HepG2 (cell line): ENCODE results near the gene LMBRD2. TPM values are rescaled to one million over a fixed set of nuclear protein-coding genes. Genes with fewer than 3 reads are reported as not detected.

Experiments
- ATM ChIP-seq: fragments of 450-650 bp; IDR thresholded peaks from 2 replicates; pipeline ENCODE4 v1.7.1; 2017; ENCODE audit warnings: mild to moderate bottlenecking, borderline replicate concordance
- FIP1L1 ChIP-seq: fragments of 200-400 bp; formaldehyde crosslinking; IDR thresholded peaks from 2 replicates; pipeline ENCODE4 v1.6.1; 2018; ENCODE audit warnings: low read depth, mild to moderate bottlenecking, low read length, moderate library complexity, borderline replicate concordance; ENCODE audit not compliant: insufficient read depth
- HNRNPK ChIP-seq: fragments of 200-400 bp; formaldehyde crosslinking; IDR thresholded peaks from 2 replicates; pipeline ENCODE4 v1.6.1; 2018; ENCODE audit warnings: low read length, low read depth, moderate library complexity, mild to moderate bottlenecking; ENCODE audit not compliant: poor library complexity, severe bottlenecking
- MEIS2 ChIP-seq: sonication (generic); formaldehyde crosslinking; IDR thresholded peaks from 2 replicates; pipeline ENCODE4 v1.9.0; 2021; ENCODE audit warnings: mild to moderate bottlenecking, missing genetic modification reagents
- PAF1 ChIP-seq: IDR thresholded peaks from 2 replicates; pipeline ENCODE4 v1.6.1; 2016; ENCODE audit warnings: missing genetic modification reagents, missing compliant biosample characterization
- RBM39 ChIP-seq: fragments of 200-400 bp; formaldehyde crosslinking; IDR thresholded peaks from one replicate; pipeline ENCODE4 v1.6.1; 2018; ENCODE audit warnings: antibody characterized with exemption, mild to moderate bottlenecking, low read depth, low read length; ENCODE audit not compliant: poor library complexity, severe bottlenecking
- TEAD2 ChIP-seq: sonication (generic); formaldehyde crosslinking; IDR thresholded peaks from 2 replicates; pipeline ENCODE4 v1.9.0; 2021; ENCODE audit warnings: missing genetic modification reagents
- THAP11 ChIP-seq: IDR thresholded peaks from 2 replicates; pipeline ENCODE4 v1.6.1; 2016; ENCODE audit warnings: missing biosample characterization, missing genetic modification reagents
- YEATS2 ChIP-seq: sonication (generic); formaldehyde crosslinking; IDR thresholded peaks from 2 replicates; pipeline ENCODE4 v1.4.0; 2020; ENCODE audit warnings: missing genetic modification reagents, borderline replicate concordance
- ZBTB38 ChIP-seq: sonication (generic); formaldehyde crosslinking; IDR thresholded peaks from 2 replicates; pipeline ENCODE4 v1.5.1; 2020; ENCODE audit warnings: mild to moderate bottlenecking, missing genetic modification reagents
- ZNF292 ChIP-seq: sonication (generic); formaldehyde crosslinking; IDR thresholded peaks from 2 replicates; pipeline ENCODE4 v1.8.1; 2022; ENCODE audit warnings: mild to moderate bottlenecking, low read depth, missing genetic modification reagents, borderline replicate concordance
- ZNF333 ChIP-seq: sonication (generic); formaldehyde crosslinking; IDR thresholded peaks from 2 replicates; pipeline ENCODE4 v1.4.0; 2020; ENCODE audit warnings: mild to moderate bottlenecking, missing genetic modification reagents, borderline replicate concordance
- ZNF543 ChIP-seq: sonication (generic); formaldehyde crosslinking; IDR thresholded peaks from 2 replicates; pipeline ENCODE4 v1.4.0; 2020; ENCODE audit warnings: mild to moderate bottlenecking, missing genetic modification reagents
- ZNF563 ChIP-seq: sonication (generic); formaldehyde crosslinking; IDR thresholded peaks from 2 replicates; pipeline ENCODE4 v1.8.0; 2022; ENCODE audit warnings: mild to moderate bottlenecking, moderate library complexity, missing genetic modification reagents
- ZNF644 ChIP-seq: IDR thresholded peaks from 2 replicates; pipeline ENCODE4 v1.6.1; 2016; ENCODE audit warnings: low read depth
- ZNF713 ChIP-seq: sonication (generic); formaldehyde crosslinking; IDR thresholded peaks from 2 replicates; pipeline ENCODE4 v1.4.0; 2020; ENCODE audit warnings: mild to moderate bottlenecking, missing genetic modification reagents
- ZNF766 ChIP-seq: sonication (generic); formaldehyde crosslinking; IDR thresholded peaks from 2 replicates; pipeline ENCODE4 v1.5.0; 2020; ENCODE audit warnings: missing genetic modification reagents, borderline replicate concordance
- ZNF816 ChIP-seq: sonication (generic); formaldehyde crosslinking; IDR thresholded peaks from 2 replicates; pipeline ENCODE4 v1.8.0; 2022; ENCODE audit warnings: missing genetic modification reagents, mild to moderate bottlenecking, borderline replicate concordance
- polyA plus RNA-seq, 8 experiments: library from polyadenylated mRNA; depleted of rRNA in 3 of 8; stranded (reverse) in 7 of 8; unstranded in 1 of 8; fragments of >200 nt; fragmentation: Illumina TruSeq in 4 of 8; extraction: Trizol in 4 of 8; gene quantifications; 2 replicates each; pipeline versions ENCODE4 v1.2.1 to v1.2.3, GENCODE V29; 2011 to 2016; ENCODE audit warnings: low read depth in 4 of 8, missing spikeins in 1 of 8, mixed read lengths in 1 of 8; ENCODE audit not compliant: insufficient read depth in 1 of 8
- total RNA-seq, 5 experiments: library from RNA; depleted of rRNA; stranded (reverse); fragments of >200 nt; fragmentation: Illumina TruSeq; extraction: Trizol; gene quantifications; 2 replicates each; pipeline ENCODE4 v1.2.3, GENCODE V29; 2016; ENCODE audit warnings: low read depth in 1 of 5
- TF ChIP-seq, protein P1 (sequence below): sonication (generic); formaldehyde crosslinking; IDR thresholded peaks from 2 replicates; pipeline ENCODE4 v1.8.0; 2022; ENCODE audit warnings: mild to moderate bottlenecking, missing genetic modification reagents, borderline replicate concordance
- TF ChIP-seq, protein P2 (sequence below): sonication (generic); formaldehyde crosslinking; IDR thresholded peaks from 2 replicates; pipeline ENCODE4 v1.5.1; 2020; ENCODE audit warnings: missing genetic modification reagents, mild to moderate bottlenecking, borderline replicate concordance
- TF ChIP-seq, protein P3 (sequence below): sonication (generic); formaldehyde crosslinking; IDR thresholded peaks from 2 replicates; pipeline ENCODE4 v1.8.1; 2022; ENCODE audit warnings: low read depth, mild to moderate bottlenecking, missing genetic modification reagents
- TF ChIP-seq, protein P4 (sequence below): sonication (generic); formaldehyde crosslinking; IDR thresholded peaks from 2 replicates; pipeline ENCODE4 v1.5.1; 2020; ENCODE audit warnings: mild to moderate bottlenecking, missing genetic modification reagents, borderline replicate concordance
- TF ChIP-seq, protein P5 (sequence below): IDR thresholded peaks from 2 replicates; pipeline ENCODE4 v1.6.1; 2012; ENCODE audit warnings: inconsistent platforms

Gene LMBRD2
- total and polyA plus RNA-seq, 2 of the 13 experiments (the other 11 are each of a cell fraction or from before 2014, with no cell fraction given), result 2.0 to 4.7 TPM

DNA sequence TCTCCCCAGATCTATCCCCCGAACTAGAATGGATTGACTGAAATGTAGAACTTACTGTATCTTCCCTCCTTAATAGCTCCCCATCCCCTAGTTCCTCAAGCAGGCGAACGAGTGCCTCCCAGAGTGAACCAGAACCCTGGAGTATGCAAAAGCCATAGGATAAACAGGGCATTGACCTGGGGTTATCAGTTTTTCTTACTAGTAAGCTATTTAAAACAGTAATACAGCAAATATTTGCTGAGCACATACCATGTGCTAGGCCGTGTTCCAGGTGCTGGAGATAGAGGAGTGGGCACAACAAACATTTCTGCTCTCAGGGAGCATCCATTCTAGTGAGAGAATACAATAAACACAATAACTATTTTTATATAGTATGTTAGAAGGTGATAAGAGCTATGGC is 2.0 kb upstream of the LMBRD2 start (continued):
- TF ChIP-seq MEIS2, result no peak
- TF ChIP-seq, protein P1, sequence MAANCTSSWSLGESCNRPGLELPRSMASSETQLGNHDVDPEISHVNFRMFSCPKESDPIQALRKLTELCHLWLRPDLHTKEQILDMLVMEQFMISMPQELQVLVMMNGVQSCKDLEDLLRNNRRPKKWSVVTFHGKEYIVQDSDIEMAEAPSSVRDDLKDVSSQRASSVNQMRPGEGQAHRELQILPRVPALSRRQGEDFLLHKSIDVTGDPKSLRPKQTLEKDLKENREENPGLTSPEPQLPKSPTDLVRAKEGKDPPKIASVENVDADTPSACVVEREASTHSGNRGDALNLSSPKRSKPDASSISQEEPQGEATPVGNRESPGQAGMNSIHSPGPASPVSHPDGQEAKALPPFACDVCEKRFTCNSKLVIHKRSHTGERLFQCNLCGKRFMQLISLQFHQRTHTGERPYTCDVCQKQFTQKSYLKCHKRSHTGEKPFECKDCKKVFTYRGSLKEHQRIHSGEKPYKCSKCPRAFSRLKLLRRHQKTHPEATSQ (CRISPR knock-in tag), result no peak
- TF ChIP-seq ZNF292 (CRISPR knock-in tag), result no peak
- TF ChIP-seq ZNF333 (CRISPR knock-in tag), result no peak
- TF ChIP-seq ATM, result no peak
- TF ChIP-seq YEATS2 (CRISPR knock-in tag), result 0 out of 2 replicates have a peak, but pooled peaks have one; percentile 25
- TF ChIP-seq RBM39, result no peak
- TF ChIP-seq PAF1, result no peak
- no peak for TF ChIP-seq ZNF766 (CRISPR knock-in tag)
- peak; percentile 88 for TF ChIP-seq THAP11
- peak; percentile 27; the same call in 1 of the 2 replicates for TF ChIP-seq ZNF644 (CRISPR knock-in tag)
- TF ChIP-seq HNRNPK, result no peak
- TF ChIP-seq FIP1L1, result no peak
- TF ChIP-seq, protein P2, sequence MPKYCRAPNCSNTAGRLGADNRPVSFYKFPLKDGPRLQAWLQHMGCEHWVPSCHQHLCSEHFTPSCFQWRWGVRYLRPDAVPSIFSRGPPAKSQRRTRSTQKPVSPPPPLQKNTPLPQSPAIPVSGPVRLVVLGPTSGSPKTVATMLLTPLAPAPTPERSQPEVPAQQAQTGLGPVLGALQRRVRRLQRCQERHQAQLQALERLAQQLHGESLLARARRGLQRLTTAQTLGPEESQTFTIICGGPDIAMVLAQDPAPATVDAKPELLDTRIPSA (CRISPR knock-in tag), result no peak
- TF ChIP-seq, protein P3, sequence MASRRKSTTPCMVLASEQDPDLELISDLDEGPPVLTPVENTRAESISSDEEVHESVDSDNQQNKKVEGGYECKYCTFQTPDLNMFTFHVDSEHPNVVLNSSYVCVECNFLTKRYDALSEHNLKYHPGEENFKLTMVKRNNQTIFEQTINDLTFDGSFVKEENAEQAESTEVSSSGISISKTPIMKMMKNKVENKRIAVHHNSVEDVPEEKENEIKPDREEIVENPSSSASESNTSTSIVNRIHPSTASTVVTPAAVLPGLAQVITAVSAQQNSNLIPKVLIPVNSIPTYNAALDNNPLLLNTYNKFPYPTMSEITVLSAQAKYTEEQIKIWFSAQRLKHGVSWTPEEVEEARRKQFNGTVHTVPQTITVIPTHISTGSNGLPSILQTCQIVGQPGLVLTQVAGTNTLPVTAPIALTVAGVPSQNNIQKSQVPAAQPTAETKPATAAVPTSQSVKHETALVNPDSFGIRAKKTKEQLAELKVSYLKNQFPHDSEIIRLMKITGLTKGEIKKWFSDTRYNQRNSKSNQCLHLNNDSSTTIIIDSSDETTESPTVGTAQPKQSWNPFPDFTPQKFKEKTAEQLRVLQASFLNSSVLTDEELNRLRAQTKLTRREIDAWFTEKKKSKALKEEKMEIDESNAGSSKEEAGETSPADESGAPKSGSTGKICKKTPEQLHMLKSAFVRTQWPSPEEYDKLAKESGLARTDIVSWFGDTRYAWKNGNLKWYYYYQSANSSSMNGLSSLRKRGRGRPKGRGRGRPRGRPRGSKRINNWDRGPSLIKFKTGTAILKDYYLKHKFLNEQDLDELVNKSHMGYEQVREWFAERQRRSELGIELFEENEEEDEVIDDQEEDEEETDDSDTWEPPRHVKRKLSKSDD, result no peak
- no peak for TF ChIP-seq ZNF816
- no peak for TF ChIP-seq ZNF713 (CRISPR knock-in tag)
- TF ChIP-seq ZBTB38 (CRISPR knock-in tag), result no peak
- TF ChIP-seq, protein P4, sequence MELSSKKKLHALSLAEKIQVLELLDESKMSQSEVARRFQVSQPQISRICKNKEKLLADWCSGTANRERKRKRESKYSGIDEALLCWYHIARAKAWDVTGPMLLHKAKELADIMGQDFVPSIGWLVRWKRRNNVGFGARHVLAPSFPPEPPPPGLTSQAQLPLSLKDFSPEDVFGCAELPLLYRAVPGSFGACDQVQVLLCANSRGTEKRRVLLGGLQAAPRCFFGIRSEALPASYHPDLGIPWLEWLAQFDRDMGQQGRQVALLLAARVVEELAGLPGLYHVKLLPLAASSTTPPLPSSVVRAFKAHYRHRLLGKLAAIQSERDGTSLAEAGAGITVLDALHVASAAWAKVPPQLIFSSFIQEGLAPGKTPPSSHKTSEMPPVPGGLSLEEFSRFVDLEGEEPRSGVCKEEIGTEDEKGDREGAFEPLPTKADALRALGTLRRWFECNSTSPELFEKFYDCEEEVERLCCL (CRISPR knock-in tag), result no peak
- no peak for TF ChIP-seq TEAD2
- TF ChIP-seq ZNF543 (CRISPR knock-in tag), result no peak
- no peak for TF ChIP-seq ZNF563
- TF ChIP-seq, protein P5, sequence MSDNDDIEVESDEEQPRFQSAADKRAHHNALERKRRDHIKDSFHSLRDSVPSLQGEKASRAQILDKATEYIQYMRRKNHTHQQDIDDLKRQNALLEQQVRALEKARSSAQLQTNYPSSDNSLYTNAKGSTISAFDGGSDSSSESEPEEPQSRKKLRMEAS, result peak; percentile 69; the same call in 1 of the 2 replicates
